A673 (cell line): ENCODE measurements around the gene NOS1AP. TPM values are rescaled to one million over a fixed set of nuclear protein-coding genes. Genes with fewer than 3 reads are reported as not detected.
A peak's percentile ranks its signal among the peaks of the same experiment; 100 is the strongest.

Experiments used
- BruUV-seq: library from RNA; stranded (reverse); fragments of 400-500 nt; replicated peaks from 2 replicates; lab custom pipeline; 2021; lab: Mats Ljungman, UMichigan
- CTCF ChIA-PET: fragments of 300-600 bp; sonication (Branson Sonifier 250); formaldehyde crosslinking; loops from one replicate; lab custom pipeline; 2022; ENCODE audit warnings: antibody characterized with exemption; lab: Charles Lee
- POLR2A ChIA-PET: fragments of 300-600 bp; sonication (Branson Sonifier 250); formaldehyde crosslinking; loops from one replicate; lab custom pipeline; 2022; ENCODE audit warnings: antibody characterized with exemption; ENCODE audit not compliant: low non-redundant PET; lab: Charles Lee
- DNase-seq: peaks from one replicate; pipeline ENCODE4 v3.0.0-alpha.2; 2015; ENCODE audit warnings: low spot score
- H3K27ac ChIP-seq: fragments of 200-600 bp; sonication (generic); 2 replicates; pipeline ENCODE4 v1.5.1; 2016; ENCODE audit warnings: mixed run types, low read depth, mild to moderate bottlenecking, mixed read lengths, antibody characterized with exemption, low read length; ENCODE audit not compliant: poor library complexity, severe bottlenecking
- H3K27me3 ChIP-seq: fragments of 200-600 bp; sonication (generic); replicated peaks from 2 replicates; pipeline ENCODE4 v1.6.1; 2017; ENCODE audit warnings: mixed run types, low read depth, mild to moderate bottlenecking, mixed read lengths, antibody characterized with exemption, low read length; ENCODE audit not compliant: insufficient read depth, poor library complexity
- H3K36me3 ChIP-seq: fragments of 200-600 bp; sonication (generic); 2 replicates; pipeline ENCODE4 v1.6.1; 2016; ENCODE audit warnings: mixed run types, mild to moderate bottlenecking, mixed read lengths, antibody characterized with exemption, low read length; ENCODE audit not compliant: insufficient read depth, poor library complexity, severe bottlenecking
- H3K4me1 ChIP-seq: fragments of 200-600 bp; sonication (generic); 2 replicates; pipeline ENCODE4 v1.6.1; 2017; ENCODE audit warnings: mixed run types, mild to moderate bottlenecking, mixed read lengths, antibody characterized with exemption, low read length; ENCODE audit not compliant: insufficient read depth, poor library complexity, severe bottlenecking
- H3K4me3 ChIP-seq: fragments of 200-600 bp; sonication (generic); 2 replicates; pipeline ENCODE4 v1.5.1; 2016; ENCODE audit warnings: low read depth, mixed run types, mild to moderate bottlenecking, mixed read lengths, low read length; ENCODE audit not compliant: poor library complexity, severe bottlenecking
- H3K9me3 ChIP-seq: fragments of 200-600 bp; sonication (generic); 2 replicates; pipeline ENCODE4 v1.6.1; 2016; ENCODE audit warnings: mixed run types, low read depth, mild to moderate bottlenecking, mixed read lengths, antibody characterized with exemption, low read length; ENCODE audit not compliant: poor library complexity, severe bottlenecking
- EZH2 ChIP-seq: fragments of 200-600 bp; sonication (generic); IDR thresholded peaks from 2 replicates; pipeline ENCODE4 v1.6.1; 2017; ENCODE audit warnings: borderline replicate concordance, low read depth, mild to moderate bottlenecking, mixed read lengths, antibody characterized with exemption, low read length; ENCODE audit not compliant: poor library complexity, severe bottlenecking
- intact Hi-C: fragments of 100-400 bp; cut with micrococcal nuclease; formaldehyde crosslinking; loops from one replicate; pipeline ENCODE4 v1.10.0; 2022; ENCODE audit not compliant: unreplicated experiment
- total RNA-seq: library from RNA; stranded (reverse); gene quantifications from 2 replicates; pipeline ENCODE4 v1.2.3, GENCODE V29; 2021
- TF ChIP-seq, protein P1 (sequence below): fragments of 300-800, 200-600 bp; sonication (generic); conservative IDR thresholded peaks from 2 replicates; pipeline ENCODE4 v1.5.1; 2017; ENCODE audit warnings: low read depth, mild to moderate bottlenecking, antibody characterized with exemption, low read length, moderate library complexity, mixed read lengths

Gene NOS1AP
- total RNA-seq, 1 experiment from 2014 or later: 28.0 TPM

DNA sequence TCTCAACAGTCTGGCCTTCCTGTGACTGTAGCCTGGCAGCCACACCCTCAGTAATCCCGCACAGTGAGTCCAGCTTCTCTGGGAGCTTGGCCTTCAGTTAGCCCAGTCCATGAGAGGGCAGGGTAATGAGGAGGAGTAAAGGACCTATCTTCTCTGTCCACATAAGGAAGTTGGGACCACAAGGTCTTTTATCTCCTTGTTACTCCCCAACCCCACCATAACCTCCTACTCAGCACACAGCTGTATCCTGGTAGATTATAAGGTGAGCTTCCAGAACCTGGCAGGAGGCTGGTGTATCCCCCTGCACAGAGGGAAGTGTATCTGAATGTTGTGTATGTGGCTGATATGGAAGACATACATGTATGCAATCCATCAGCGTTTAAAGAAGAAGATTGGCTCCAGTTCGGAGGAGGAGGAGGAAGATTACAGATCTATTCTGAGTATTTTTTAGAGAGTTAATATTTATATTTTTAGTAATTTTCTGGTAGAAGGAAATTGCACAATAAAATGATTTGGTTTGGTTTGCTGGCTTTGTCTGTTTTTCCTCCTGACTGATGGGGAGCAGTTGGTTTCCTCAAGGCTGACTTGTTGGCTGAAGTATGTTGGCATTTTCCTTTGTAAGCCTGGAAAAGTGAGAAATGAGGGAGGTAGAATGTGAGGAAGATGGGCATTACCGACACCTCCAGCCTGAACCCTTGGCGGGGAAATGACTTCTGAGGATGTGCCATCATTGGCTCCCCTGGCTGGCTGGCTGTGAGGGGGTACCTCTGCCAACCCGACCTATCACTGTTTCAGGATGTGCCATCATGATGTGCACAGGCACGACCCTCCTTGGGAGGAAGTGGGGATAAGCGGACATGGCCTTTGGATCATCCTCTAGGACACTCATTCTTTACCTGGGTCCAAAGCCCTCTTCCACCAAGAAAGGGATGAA lies 317.1 kb downstream of the NOS1AP start:
- CTCF ChIA-PET: no interaction called here
- no peak for TF ChIP-seq EZH2
- TF ChIP-seq, protein P1, sequence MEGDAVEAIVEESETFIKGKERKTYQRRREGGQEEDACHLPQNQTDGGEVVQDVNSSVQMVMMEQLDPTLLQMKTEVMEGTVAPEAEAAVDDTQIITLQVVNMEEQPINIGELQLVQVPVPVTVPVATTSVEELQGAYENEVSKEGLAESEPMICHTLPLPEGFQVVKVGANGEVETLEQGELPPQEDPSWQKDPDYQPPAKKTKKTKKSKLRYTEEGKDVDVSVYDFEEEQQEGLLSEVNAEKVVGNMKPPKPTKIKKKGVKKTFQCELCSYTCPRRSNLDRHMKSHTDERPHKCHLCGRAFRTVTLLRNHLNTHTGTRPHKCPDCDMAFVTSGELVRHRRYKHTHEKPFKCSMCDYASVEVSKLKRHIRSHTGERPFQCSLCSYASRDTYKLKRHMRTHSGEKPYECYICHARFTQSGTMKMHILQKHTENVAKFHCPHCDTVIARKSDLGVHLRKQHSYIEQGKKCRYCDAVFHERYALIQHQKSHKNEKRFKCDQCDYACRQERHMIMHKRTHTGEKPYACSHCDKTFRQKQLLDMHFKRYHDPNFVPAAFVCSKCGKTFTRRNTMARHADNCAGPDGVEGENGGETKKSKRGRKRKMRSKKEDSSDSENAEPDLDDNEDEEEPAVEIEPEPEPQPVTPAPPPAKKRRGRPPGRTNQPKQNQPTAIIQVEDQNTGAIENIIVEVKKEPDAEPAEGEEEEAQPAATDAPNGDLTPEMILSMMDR: no peak

DNA sequence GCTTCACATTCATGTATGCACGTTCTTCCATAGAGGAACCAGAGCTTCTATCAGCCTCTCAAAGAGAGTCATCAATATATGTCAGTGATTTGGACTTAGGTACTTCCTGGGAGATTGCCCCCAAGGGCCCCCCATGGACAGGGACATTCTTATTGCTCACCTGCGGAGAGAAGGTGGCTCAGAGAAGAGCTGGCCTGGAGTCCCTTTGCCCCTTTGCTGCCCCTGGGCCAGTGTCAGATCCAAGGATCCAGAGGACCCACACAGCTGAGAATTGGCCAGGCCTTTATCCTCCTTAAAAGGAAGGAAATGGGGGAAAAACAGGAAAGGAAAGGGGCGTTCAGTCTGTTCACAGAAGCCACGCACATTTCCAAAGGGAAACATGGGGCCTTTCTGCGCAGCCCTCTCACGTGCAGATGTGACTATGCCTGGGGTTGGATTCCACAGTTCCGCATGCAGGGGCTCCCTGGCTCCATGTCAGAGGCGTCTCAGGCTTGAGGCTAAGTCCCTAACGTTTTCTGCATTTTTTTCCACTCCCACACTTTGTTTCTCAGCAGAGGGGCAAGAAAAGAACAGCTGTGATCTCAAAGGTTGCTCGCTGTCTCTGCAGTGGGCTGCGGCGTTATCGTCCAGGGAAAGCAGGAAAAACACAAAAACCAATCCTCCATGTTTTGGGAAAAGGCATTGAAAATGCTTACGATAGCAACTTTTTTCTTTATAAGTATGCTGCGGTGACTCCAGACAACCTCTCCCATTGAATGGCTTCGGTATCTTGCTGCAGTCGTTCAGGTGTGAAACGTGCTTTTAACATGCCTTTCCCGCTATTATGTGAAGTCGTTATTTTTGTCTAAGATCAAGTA lies 318.0 kb downstream of the NOS1AP start:
- no peak for TF ChIP-seq EZH2
- TF ChIP-seq, protein P1: no peak
- ChIA-PET POLR2A (no interaction called here), CTCF (no interaction called here)
- Histone ChIP-seq H3K27me3 (no peaks in the 10 kb centered on the region), H3K4me1 (peaks cover 58% of the 10 kb centered on the region), H3K9me3 (no peaks in the 10 kb centered on the region), H3K36me3 (peaks cover 9% of the 10 kb centered on the region), H3K27ac (peak overlapping the region; percentile 99), H3K4me3 (no peak overlapping the region)
- no peak for DNase-seq
- intact Hi-C loops: no loop called here
- no TSS peak for BruUV-seq

More for the DNA sequence above, 317.1 kb downstream of the NOS1AP start:
- Histone ChIP-seq H3K27me3 (no peaks in the 10 kb centered on the region), H3K9me3 (no peaks in the 10 kb centered on the region), H3K4me1 (peaks cover 54% of the 10 kb centered on the region), H3K27ac (peak overlapping the region; percentile 99), H3K4me3 (no peak overlapping the region), H3K36me3 (peaks cover 9% of the 10 kb centered on the region)
- no peak for DNase-seq
- BruUV-seq: no TSS peak
- POLR2A ChIA-PET: no interaction called here
- intact Hi-C loops: no loop called here

DNA sequence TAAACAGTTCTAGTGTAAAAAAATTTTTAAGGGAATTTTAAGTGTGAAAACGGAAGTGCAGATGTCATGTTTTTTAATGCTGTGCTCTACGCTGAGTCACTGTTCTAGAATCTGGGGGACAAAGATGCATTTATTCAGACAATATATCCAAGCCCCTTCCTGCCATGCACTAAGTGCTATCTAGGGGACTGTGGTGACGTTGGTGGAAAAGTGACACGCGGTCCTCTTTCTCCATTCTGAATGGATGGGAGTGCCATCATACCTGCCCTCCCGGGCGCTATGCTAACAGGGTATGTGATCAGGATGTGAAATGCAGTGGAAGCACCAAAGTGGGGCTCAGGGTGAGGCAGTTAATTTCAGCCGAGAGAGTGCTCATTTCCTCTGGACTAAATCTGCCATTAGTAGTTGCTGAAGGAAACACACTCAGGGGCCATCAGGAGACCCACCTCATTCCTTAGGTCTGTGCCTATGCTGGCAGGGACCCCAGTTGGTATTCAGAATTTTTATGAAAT lies 318.6 kb downstream of the NOS1AP start:
- no peaks in the 10 kb centered on the region for H3K27me3 ChIP-seq
- ChIA-PET CTCF (no interaction called here), POLR2A (no interaction called here)
- DNase-seq: peak; percentile 41
- intact Hi-C loops: no loop called here
- H3K27ac ChIP-seq: peak overlapping the region; percentile 99
- H3K4me3 ChIP-seq: no peak overlapping the region
- TF ChIP-seq, protein P1: no peak
- H3K9me3 ChIP-seq: no peaks in the 10 kb centered on the region
- no TSS peak for BruUV-seq
- peaks cover 65% of the 10 kb centered on the region for H3K4me1 ChIP-seq
- H3K36me3 ChIP-seq: peaks cover 6% of the 10 kb centered on the region
